HFFc6 (cell line): ENCODE measurements around the gene ZNRF1. TPM values are rescaled to one million over a fixed set of nuclear protein-coding genes. Genes with fewer than 3 reads are reported as not detected.
A peak's percentile ranks its signal among the peaks of the same experiment; 100 is the strongest.

Experiments used
- DNase-seq: peaks from one replicate; pipeline ENCODE4 v3.0.0-alpha.2; 2018
- H3K27ac Mint-ChIP-seq: 2 replicates; pipeline ENCODE4 v1.8.0; 2020; ENCODE audit warnings: mild to moderate bottlenecking, mixed read lengths
- H3K27me3 Mint-ChIP-seq: 2 replicates; pipeline ENCODE4 v1.8.0; 2021; ENCODE audit warnings: mild to moderate bottlenecking, moderate library complexity, mixed read lengths; ENCODE audit not compliant: insufficient read depth
- H3K36me3 Mint-ChIP-seq: 2 replicates; pipeline ENCODE4 v1.8.0; 2021; ENCODE audit warnings: low read depth, mixed read lengths
- H3K4me1 Mint-ChIP-seq: 2 replicates; pipeline ENCODE4 v1.8.0; 2020; ENCODE audit warnings: low read depth, mixed read lengths
- H3K4me3 Mint-ChIP-seq: 2 replicates; pipeline ENCODE4 v1.8.0; 2020; ENCODE audit warnings: mild to moderate bottlenecking, moderate library complexity, mixed read lengths
- H3K9me3 Mint-ChIP-seq: 2 replicates; pipeline ENCODE4 v1.8.0; 2020; ENCODE audit warnings: mild to moderate bottlenecking, mixed read lengths
- total RNA-seq, 6 experiments: library from RNA; stranded (reverse); fragmentation: NEBNext Ultra II Directional; extraction: Animal tissue kit (Norgen Biotek cat#: 25700); gene quantifications; 2 replicates in 1 of 6; 3 replicates in 5 of 6; pipeline ENCODE4 v1.2.3, GENCODE V29; 2021
- TF ChIP-seq, protein P1 (sequence below): fragments of 200-600 bp; sonication (generic); IDR thresholded peaks from 2 replicates; pipeline ENCODE4 v1.5.0; 2021; ENCODE audit warnings: antibody characterized with exemption, mild to moderate bottlenecking

ZNRF1 gene
- total RNA-seq, 6 experiments from 2014 or later: 21.7 to 31.3 (median 28.0) TPM

GRCh38 chr16:75095204-75095621, 96.4 kb downstream of the ZNRF1 start:
- Mint-ChIP-seq H3K4me3 (no peak overlapping the region), H3K27ac (no peak overlapping the region), H3K27me3 (no peaks in the 10 kb centered on the region; the same call in none of the 2 replicates), H3K9me3 (no peaks in the 10 kb centered on the region), H3K36me3 (no peaks in the 10 kb centered on the region), H3K4me1 (peaks cover 16% of the 10 kb centered on the region)
- DNase-seq: no peak
- TF ChIP-seq, protein P1, sequence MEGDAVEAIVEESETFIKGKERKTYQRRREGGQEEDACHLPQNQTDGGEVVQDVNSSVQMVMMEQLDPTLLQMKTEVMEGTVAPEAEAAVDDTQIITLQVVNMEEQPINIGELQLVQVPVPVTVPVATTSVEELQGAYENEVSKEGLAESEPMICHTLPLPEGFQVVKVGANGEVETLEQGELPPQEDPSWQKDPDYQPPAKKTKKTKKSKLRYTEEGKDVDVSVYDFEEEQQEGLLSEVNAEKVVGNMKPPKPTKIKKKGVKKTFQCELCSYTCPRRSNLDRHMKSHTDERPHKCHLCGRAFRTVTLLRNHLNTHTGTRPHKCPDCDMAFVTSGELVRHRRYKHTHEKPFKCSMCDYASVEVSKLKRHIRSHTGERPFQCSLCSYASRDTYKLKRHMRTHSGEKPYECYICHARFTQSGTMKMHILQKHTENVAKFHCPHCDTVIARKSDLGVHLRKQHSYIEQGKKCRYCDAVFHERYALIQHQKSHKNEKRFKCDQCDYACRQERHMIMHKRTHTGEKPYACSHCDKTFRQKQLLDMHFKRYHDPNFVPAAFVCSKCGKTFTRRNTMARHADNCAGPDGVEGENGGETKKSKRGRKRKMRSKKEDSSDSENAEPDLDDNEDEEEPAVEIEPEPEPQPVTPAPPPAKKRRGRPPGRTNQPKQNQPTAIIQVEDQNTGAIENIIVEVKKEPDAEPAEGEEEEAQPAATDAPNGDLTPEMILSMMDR: no peak

DNA sequence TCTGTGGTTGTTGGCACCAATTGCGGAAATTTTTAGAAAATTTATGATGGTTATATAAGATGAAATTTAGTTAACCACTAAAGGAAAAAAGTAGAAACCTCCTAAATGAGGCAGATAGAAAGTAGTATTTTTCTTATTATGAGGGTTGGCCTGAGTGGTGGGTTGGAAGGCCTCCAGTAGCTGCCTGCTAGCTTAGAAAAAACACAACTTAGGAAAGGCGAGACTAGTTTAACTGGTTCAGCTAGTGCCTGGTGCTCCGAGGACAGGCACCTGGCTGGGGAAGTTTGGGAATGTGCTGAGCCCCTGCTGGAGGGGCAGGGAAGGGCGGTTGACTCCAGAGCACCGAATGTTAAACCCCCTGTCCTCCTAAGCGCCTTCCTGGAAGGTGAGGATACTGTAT, 97.8 kb downstream of the ZNRF1 start:
- no peak for DNase-seq
- no peak overlapping the region for H3K4me3 Mint-ChIP-seq
- H3K27ac Mint-ChIP-seq: no peak overlapping the region
- H3K9me3 Mint-ChIP-seq: no peaks in the 10 kb centered on the region
- TF ChIP-seq, protein P1: peak; percentile 51
- no peaks in the 10 kb centered on the region; the same call in none of the 2 replicates for H3K27me3 Mint-ChIP-seq
- peaks cover 13% of the 10 kb centered on the region for H3K4me1 Mint-ChIP-seq
- no peaks in the 10 kb centered on the region for H3K36me3 Mint-ChIP-seq

- H3K27ac Mint-ChIP-seq: no peak overlapping the region
- H3K27me3 Mint-ChIP-seq: no peaks in the 10 kb centered on the region; the same call in none of the 2 replicates
- DNase-seq: no peak
- TF ChIP-seq, protein P1: no peak
- no peaks in the 10 kb centered on the region for H3K36me3 Mint-ChIP-seq
- H3K9me3 Mint-ChIP-seq: no peaks in the 10 kb centered on the region
- no peak overlapping the region for H3K4me3 Mint-ChIP-seq
- peaks cover 7% of the 10 kb centered on the region for H3K4me1 Mint-ChIP-seq
These were observed 98.5 kb downstream of the ZNRF1 start for GRCh38 chr16:75097191-75097761.

DNA sequence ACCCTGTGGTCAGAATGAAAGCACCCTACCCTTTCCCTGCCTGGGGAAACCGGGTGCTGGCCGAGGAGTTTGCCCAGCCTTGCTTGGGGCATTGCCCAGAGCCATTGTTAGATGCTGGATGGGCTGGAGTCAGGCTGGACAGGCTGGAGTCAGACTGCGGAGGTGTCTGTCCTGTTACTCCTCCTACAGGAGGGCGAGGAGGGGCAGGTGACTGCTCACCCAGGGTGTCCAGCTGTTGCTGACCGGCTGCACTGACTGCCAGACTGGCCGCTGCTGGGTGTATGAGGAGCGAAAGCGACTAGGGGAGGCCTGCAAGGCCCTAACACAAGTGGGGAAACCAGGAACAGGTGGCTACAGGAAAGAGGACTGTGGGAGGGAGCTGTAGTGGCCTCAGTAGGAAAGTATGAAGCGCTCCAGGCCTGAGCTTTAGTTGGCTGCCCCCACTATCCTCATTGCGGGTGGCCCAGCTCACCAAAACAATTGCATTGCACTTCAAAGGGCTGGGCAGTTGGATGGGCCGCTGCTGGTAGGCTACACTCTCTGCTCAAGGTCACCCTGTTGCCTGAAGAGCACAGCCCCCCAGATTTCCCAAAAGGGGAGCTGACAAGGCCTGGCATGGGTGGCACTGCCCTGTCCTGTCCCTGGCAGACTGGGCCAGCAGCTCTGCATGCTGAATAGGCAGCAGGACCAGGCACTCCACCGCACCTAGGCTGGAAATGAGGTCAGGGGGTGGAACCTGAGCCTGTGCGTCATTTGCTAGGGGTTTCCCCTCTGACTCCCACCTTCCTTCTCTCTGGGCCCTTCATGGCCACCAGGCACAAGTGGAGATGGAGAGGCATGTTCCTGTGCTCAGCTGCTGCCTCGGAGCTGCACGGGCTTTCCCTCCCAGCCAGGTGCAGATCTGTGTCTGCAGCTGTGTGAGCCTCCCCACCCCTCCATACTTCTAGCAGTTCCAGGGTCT, 99.4 kb downstream of the ZNRF1 start:
- H3K4me1 Mint-ChIP-seq: no peaks in the 10 kb centered on the region; the same call in 1 of the 2 replicates
- H3K27me3 Mint-ChIP-seq: peaks cover 1% of the 10 kb centered on the region
- H3K36me3 Mint-ChIP-seq: no peaks in the 10 kb centered on the region
- DNase-seq: no peak
- no peaks in the 10 kb centered on the region for H3K9me3 Mint-ChIP-seq
- no peak overlapping the region for H3K27ac Mint-ChIP-seq
- H3K4me3 Mint-ChIP-seq: no peak overlapping the region
- TF ChIP-seq, protein P1: no peak

DNA sequence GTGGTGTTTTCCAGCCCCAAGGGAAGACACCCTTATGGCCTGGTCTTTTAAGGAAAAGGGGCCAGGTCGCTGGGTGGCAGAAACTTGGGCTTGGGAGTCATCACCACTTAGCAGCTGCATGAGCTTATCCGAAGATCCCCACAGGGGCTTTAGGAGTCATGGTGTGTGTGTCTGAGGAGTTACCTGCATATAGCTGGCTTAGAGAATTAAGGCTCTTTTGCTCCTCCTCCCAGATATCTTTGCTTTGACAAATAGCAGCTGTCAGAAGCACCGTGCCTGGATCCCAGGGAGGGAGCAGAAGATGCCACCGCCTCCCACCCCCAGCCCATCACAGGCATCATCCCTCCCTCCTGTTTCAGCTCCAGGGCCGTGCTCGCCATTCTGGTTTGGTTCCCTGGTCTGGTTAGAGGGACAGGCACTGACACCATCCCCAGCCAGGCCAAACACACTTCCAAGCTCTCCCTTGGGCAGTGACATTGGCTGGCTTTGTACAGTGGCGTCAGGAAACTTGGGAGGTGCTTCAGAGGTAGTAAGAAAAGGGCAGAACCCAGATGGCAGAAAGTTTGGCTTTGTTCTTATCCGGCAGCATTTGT, 100.3 kb downstream of the ZNRF1 start:
- Mint-ChIP-seq H3K9me3 (no peaks in the 10 kb centered on the region), H3K36me3 (peaks cover 3% of the 10 kb centered on the region; the same call in 1 of the 2 replicates), H3K4me1 (no peaks in the 10 kb centered on the region; the same call in 1 of the 2 replicates), H3K27ac (no peak overlapping the region), H3K4me3 (no peak overlapping the region), H3K27me3 (peaks cover 1% of the 10 kb centered on the region)
- TF ChIP-seq, protein P1: no peak
- no peak for DNase-seq
